A172 (cell line): Measurements from ENCODE around the gene IKZF2. TPM values are rescaled to one million over a fixed set of nuclear protein-coding genes. Genes with fewer than 3 reads are reported as not detected.

Experiments
- DNase-seq: peaks from one replicate; pipeline ENCODE4 v3.0.0-alpha.2; 2015; ENCODE audit warnings: low spot score
- total RNA-seq: library from RNA; depleted of rRNA; stranded (reverse); fragments of >200 nt; shearing (Covaris generic); gene quantifications from 2 replicates; pipeline ENCODE4 v1.2.3, GENCODE V29; 2014; rRNA removed

Gene IKZF2
- 1.5 and 1.8 TPM in 2 replicates for total RNA-seq

- peak; percentile 62 for DNase-seq
Observed at GRCh38 chr2:213151437-213152064, at the start of gene IKZF2. Gene IKZF2, minus strand, starts transcription at chr2:213151612. Its CDS starts 2,983 bp downstream, at chr2:213148629.

GRCh38 chr2:213199871-213200270 is 48.5 kb upstream of the IKZF2 start:
- DNase-seq: no peak

GRCh38 chr2:213189001-213189899 is 37.8 kb upstream of the IKZF2 start:
- no peak for DNase-seq

GRCh38 chr2:213188533-213188867 is 37.1 kb upstream of the IKZF2 start:
- DNase-seq: no peak

- DNase-seq: peak; percentile 82
Observed at GRCh38 chr2:213187833-213188532, 36.6 kb upstream of the IKZF2 start.

- no peak for DNase-seq
Observed at GRCh38 chr2:213187386-213187785, 36.0 kb upstream of the IKZF2 start.

- no peak for DNase-seq
Observed at GRCh38 chr2:213185147-213185822, 33.9 kb upstream of the IKZF2 start.

GRCh38 chr2:213181712-213182111 is 30.3 kb upstream of the IKZF2 start:
- DNase-seq: no peak

GRCh38 chr2:213177679-213178078 is 26.3 kb upstream of the IKZF2 start:
- no peak for DNase-seq

GRCh38 chr2:213175673-213176247 is 24.3 kb upstream of the IKZF2 start:
- no peak for DNase-seq

GRCh38 chr2:213172641-213173040 is 21.2 kb upstream of the IKZF2 start:
- no peak for DNase-seq

GRCh38 chr2:213171147-213171546 is 19.7 kb upstream of the IKZF2 start:
- no peak for DNase-seq

- no peak for DNase-seq
Observed at GRCh38 chr2:213167271-213167930, 16.0 kb upstream of the IKZF2 start.

GRCh38 chr2:213166109-213166508 is 14.7 kb upstream of the IKZF2 start:
- no peak for DNase-seq

- no peak for DNase-seq
Observed at GRCh38 chr2:213164263-213164662, 12.9 kb upstream of the IKZF2 start.

GRCh38 chr2:213162516-213163118 is 11.2 kb upstream of the IKZF2 start:
- DNase-seq: no peak

- no peak for DNase-seq
Observed at GRCh38 chr2:213161759-213162515, 10.5 kb upstream of the IKZF2 start.

GRCh38 chr2:213159768-213160167 is 8.4 kb upstream of the IKZF2 start:
- no peak for DNase-seq

- DNase-seq: peak; percentile 18
Observed at GRCh38 chr2:213157242-213157641, 5.8 kb upstream of the IKZF2 start.

GRCh38 chr2:213156717-213157116 is 5.3 kb upstream of the IKZF2 start:
- no peak for DNase-seq
